Measurements from ENCODE around the gene HDAC4. TPM values are rescaled to one million over a fixed set of nuclear protein-coding genes. Genes with fewer than 3 reads are reported as not detected.

HDAC4 gene
- total RNA-seq, 6 donors from 2014 or later, result 16.1 to 108 (median 45.0) TPM

GRCh38 chr2:239103125-239104098 lies 297.4 kb downstream of the HDAC4 start:
- H3K4me1 ChIP-seq, result no peaks in the 10 kb centered on the region
- no peak for TF ChIP-seq EP300 (IDR thresholded peaks at IDR 0.05)
- TF ChIP-seq POLR2A (IDR thresholded peaks at IDR 0.05), result no peak
- no peak for TF ChIP-seq CTCF (IDR thresholded peaks at IDR 0.05)
- no peak for TF ChIP-seq POLR2AphosphoS5 (IDR thresholded peaks at IDR 0.05)
- H3K9me3 ChIP-seq, result no peaks in the 10 kb centered on the region
- DNase-seq, result no peak
- no peak overlapping the region for H3K27ac ChIP-seq
- H3K36me3 ChIP-seq, result peaks cover 4 to 96% (median 70%) of the 10 kb centered on the region in 4 donors
- no peak for ATAC-seq (ENCODE audit: low FRiP score in 2 of 2)
- no peaks in the 10 kb centered on the region for H3K27me3 ChIP-seq
- no peak overlapping the region for H3K4me3 ChIP-seq
- 94 to 97% methylated on average over 24 to 30 of the region's 30 CpGs for WGBS, 2 donors

GRCh38 chr2:239102266-239102665 lies 298.6 kb downstream of the HDAC4 start:
- Histone ChIP-seq H3K27me3 (no peaks in the 10 kb centered on the region), H3K4me3 (no peak overlapping the region), H3K4me1 (no peaks in the 10 kb centered on the region), H3K9me3 (no peaks in the 10 kb centered on the region), H3K36me3 (peaks cover 4 to 97% (median 65%) of the 10 kb centered on the region in 4 donors), H3K27ac (no peak overlapping the region)
- WGBS, 2 donors, result 78 to 90% methylated on average over 4 of the region's 5 CpGs
- DNase-seq (no peak), ATAC-seq (ENCODE audit: low FRiP score in 2 of 2) (no peak)
- TF ChIP-seq CTCF (IDR thresholded peaks at IDR 0.05), result no peak
- TF ChIP-seq POLR2A (IDR thresholded peaks at IDR 0.05), result no peak
- TF ChIP-seq POLR2AphosphoS5 (IDR thresholded peaks at IDR 0.05), result no peak
- no peak for TF ChIP-seq EP300 (IDR thresholded peaks at IDR 0.05)

- peak in 1 of 2 donors; percentile 57 for DNase-seq
- no peaks in the 10 kb centered on the region for H3K9me3 ChIP-seq
- TF ChIP-seq POLR2A (IDR thresholded peaks at IDR 0.05), result no peak
- TF ChIP-seq EP300 (IDR thresholded peaks at IDR 0.05), result no peak
- TF ChIP-seq CTCF (IDR thresholded peaks at IDR 0.05), result no peak
- TF ChIP-seq POLR2AphosphoS5 (IDR thresholded peaks at IDR 0.05), result no peak
- H3K27ac ChIP-seq, result no peak overlapping the region
- no peaks in the 10 kb centered on the region for H3K4me1 ChIP-seq
- WGBS, 2 donors, result 95 to 96% methylated on average over 4 to 24 of the region's 24 CpGs
- no peaks in the 10 kb centered on the region for H3K27me3 ChIP-seq
- no peak for ATAC-seq (ENCODE audit: low FRiP score in 2 of 2)
- H3K36me3 ChIP-seq, result peaks cover 4 to 97% (median 62%) of the 10 kb centered on the region in 4 donors
- no peak overlapping the region for H3K4me3 ChIP-seq
These were observed 299.0 kb downstream of the HDAC4 start for GRCh38 chr2:239101807-239102206.

- Histone ChIP-seq H3K27ac (no peak overlapping the region), H3K9me3 (no peaks in the 10 kb centered on the region), H3K4me1 (no peaks in the 10 kb centered on the region), H3K36me3 (peaks cover 4 to 91% (median 58%) of the 10 kb centered on the region in 4 donors), H3K4me3 (no peak overlapping the region), H3K27me3 (no peaks in the 10 kb centered on the region)
- WGBS, 2 donors, result 97% methylated on average over 13 to 15 of the region's 15 CpGs
- TF ChIP-seq CTCF (IDR thresholded peaks at IDR 0.05) (no peak), POLR2A (IDR thresholded peaks at IDR 0.05) (no peak), EP300 (IDR thresholded peaks at IDR 0.05) (no peak), POLR2AphosphoS5 (IDR thresholded peaks at IDR 0.05) (no peak)
- ATAC-seq (ENCODE audit: low FRiP score in 2 of 2) (no peak), DNase-seq (peak in 1 of 2 donors; percentile 58)
These were observed 299.7 kb downstream of the HDAC4 start for GRCh38 chr2:239101071-239101470.
